ENCODE measurements around the gene COPE.

COPE gene

GRCh38 chr19:18869781-18870530, 49.2 kb downstream of the COPE start:
- H3K4me3 ChIP-seq (replicated peaks; ENCODE audit: low read depth, low read length): no peak overlapping the region
- no peak for DNase-seq (ENCODE audit: extremely low read depth, low read depth)
- no peak for TF ChIP-seq CTCF (IDR thresholded peaks at IDR 0.05; ENCODE audit: low read depth, low read length, missing control alignments)

GRCh38 chr19:18869023-18869618, 50.1 kb downstream of the COPE start:
- H3K4me3 ChIP-seq (replicated peaks; ENCODE audit: low read depth, low read length): no peak overlapping the region
- no peak for TF ChIP-seq CTCF (IDR thresholded peaks at IDR 0.05; ENCODE audit: low read depth, low read length, missing control alignments)
- DNase-seq (ENCODE audit: extremely low read depth, low read depth): no peak

GRCh38 chr19:18868380-18869022, 50.7 kb downstream of the COPE start:
- DNase-seq (ENCODE audit: extremely low read depth, low read depth): no peak
- TF ChIP-seq CTCF (IDR thresholded peaks at IDR 0.05; ENCODE audit: low read depth, low read length, missing control alignments): no peak
- H3K4me3 ChIP-seq (replicated peaks; ENCODE audit: low read depth, low read length): no peak overlapping the region

- no peak for DNase-seq (ENCODE audit: extremely low read depth, low read depth)
- TF ChIP-seq CTCF (IDR thresholded peaks at IDR 0.05; ENCODE audit: low read depth, low read length, missing control alignments): no peak
- H3K4me3 ChIP-seq (replicated peaks; ENCODE audit: low read depth, low read length): no peak overlapping the region
Measured at GRCh38 chr19:18867751-18868150, 51.4 kb downstream of the COPE start.

- H3K4me3 ChIP-seq (replicated peaks; ENCODE audit: low read depth, low read length): no peak overlapping the region
- no peak for DNase-seq (ENCODE audit: extremely low read depth, low read depth)
- no peak for TF ChIP-seq CTCF (IDR thresholded peaks at IDR 0.05; ENCODE audit: low read depth, low read length, missing control alignments)
Measured at GRCh38 chr19:18867199-18867598, 52.0 kb downstream of the COPE start.

GRCh38 chr19:18866800-18867123, 52.4 kb downstream of the COPE start:
- H3K4me3 ChIP-seq (replicated peaks; ENCODE audit: low read depth, low read length): no peak overlapping the region
- no peak for TF ChIP-seq CTCF (IDR thresholded peaks at IDR 0.05; ENCODE audit: low read depth, low read length, missing control alignments)
- no peak for DNase-seq (ENCODE audit: extremely low read depth, low read depth)

All from HFF-Myc (cell line).